Fibroblast of the conjunctiva (primary cell): ENCODE data around the gene LGMN.

Experiments used
- DNase-seq: peaks from one replicate; pipeline ENCODE4 v3.0.0-alpha.2; 2010; ENCODE audit warnings: low read depth

The LGMN gene

GRCh38 chr14:92726135-92726932 is 22.1 kb downstream of the LGMN start:
- peak; percentile 67 for DNase-seq

GRCh38 chr14:92724516-92725340 is 23.7 kb downstream of the LGMN start:
- no peak for DNase-seq

GRCh38 chr14:92719890-92720323 is 28.5 kb downstream of the LGMN start:
- no peak for DNase-seq

GRCh38 chr14:92719421-92719820 is 29.0 kb downstream of the LGMN start:
- peak; percentile 30 for DNase-seq

- no peak for DNase-seq
Observed at GRCh38 chr14:92718664-92719063, 29.8 kb downstream of the LGMN start.

- no peak for DNase-seq
Observed at GRCh38 chr14:92717571-92718042, 30.8 kb downstream of the LGMN start.

- DNase-seq, result no peak
Observed at GRCh38 chr14:92716131-92716530, 32.3 kb downstream of the LGMN start.

GRCh38 chr14:92714739-92715307 is 33.6 kb downstream of the LGMN start:
- DNase-seq, result peak; percentile 56

- no peak for DNase-seq
Observed at GRCh38 chr14:92712654-92713051, 35.8 kb downstream of the LGMN start.

GRCh38 chr14:92711976-92712653 is 36.3 kb downstream of the LGMN start:
- DNase-seq, result no peak

- DNase-seq, result no peak
Observed at GRCh38 chr14:92710001-92710341, 38.5 kb downstream of the LGMN start.

- DNase-seq, result no peak
Observed at GRCh38 chr14:92709340-92710000, 39.0 kb downstream of the LGMN start.

GRCh38 chr14:92706386-92706785 is 42.0 kb downstream of the LGMN start:
- no peak for DNase-seq

GRCh38 chr14:92704821-92705220 is 43.6 kb downstream of the LGMN start:
- no peak for DNase-seq

GRCh38 chr14:92704036-92704804 is 44.2 kb downstream of the LGMN start:
- DNase-seq, result no peak

GRCh38 chr14:92703516-92703915 is 44.9 kb downstream of the LGMN start:
- no peak for DNase-seq

GRCh38 chr14:92702441-92702918 is 45.9 kb downstream of the LGMN start:
- DNase-seq, result no peak

- DNase-seq, result no peak
Observed at GRCh38 chr14:92701826-92702225, 46.6 kb downstream of the LGMN start.

GRCh38 chr14:92698393-92698792 is 50.0 kb downstream of the LGMN start:
- DNase-seq, result no peak

- no peak for DNase-seq
Observed at GRCh38 chr14:92696366-92696765, 52.1 kb downstream of the LGMN start.

- DNase-seq, result no peak
Observed at GRCh38 chr14:92695562-92695961, 52.9 kb downstream of the LGMN start.
